Fibroblast of mammary gland (primary cell): ENCODE measurements around the gene KLK5.

Experiments
- DNase-seq: peaks from one replicate; pipeline ENCODE4 v3.0.0-alpha.2; 2010; ENCODE audit warnings: low read depth
- H3K4me3 ChIP-seq: 2 replicates; pipeline ENCODE4 v1.5.1; 2011; ENCODE audit warnings: low read depth, mild to moderate bottlenecking, low read length, moderate library complexity; ENCODE audit not compliant: control insufficient read depth
- TF ChIP-seq, protein P1 (sequence below): conservative IDR thresholded peaks from 2 replicates; pipeline ENCODE4 v1.5.1; 2011; ENCODE audit warnings: low read depth, low read length, inconsistent platforms; ENCODE audit not compliant: control insufficient read depth, insufficient read depth

Gene KLK5

GRCh38 chr19:50962245-50962644 lies 9.4 kb upstream of the KLK5 start:
- TF ChIP-seq, protein P1, sequence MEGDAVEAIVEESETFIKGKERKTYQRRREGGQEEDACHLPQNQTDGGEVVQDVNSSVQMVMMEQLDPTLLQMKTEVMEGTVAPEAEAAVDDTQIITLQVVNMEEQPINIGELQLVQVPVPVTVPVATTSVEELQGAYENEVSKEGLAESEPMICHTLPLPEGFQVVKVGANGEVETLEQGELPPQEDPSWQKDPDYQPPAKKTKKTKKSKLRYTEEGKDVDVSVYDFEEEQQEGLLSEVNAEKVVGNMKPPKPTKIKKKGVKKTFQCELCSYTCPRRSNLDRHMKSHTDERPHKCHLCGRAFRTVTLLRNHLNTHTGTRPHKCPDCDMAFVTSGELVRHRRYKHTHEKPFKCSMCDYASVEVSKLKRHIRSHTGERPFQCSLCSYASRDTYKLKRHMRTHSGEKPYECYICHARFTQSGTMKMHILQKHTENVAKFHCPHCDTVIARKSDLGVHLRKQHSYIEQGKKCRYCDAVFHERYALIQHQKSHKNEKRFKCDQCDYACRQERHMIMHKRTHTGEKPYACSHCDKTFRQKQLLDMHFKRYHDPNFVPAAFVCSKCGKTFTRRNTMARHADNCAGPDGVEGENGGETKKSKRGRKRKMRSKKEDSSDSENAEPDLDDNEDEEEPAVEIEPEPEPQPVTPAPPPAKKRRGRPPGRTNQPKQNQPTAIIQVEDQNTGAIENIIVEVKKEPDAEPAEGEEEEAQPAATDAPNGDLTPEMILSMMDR, result no peak
- no peak overlapping the region for H3K4me3 ChIP-seq
- no peak for DNase-seq

DNA sequence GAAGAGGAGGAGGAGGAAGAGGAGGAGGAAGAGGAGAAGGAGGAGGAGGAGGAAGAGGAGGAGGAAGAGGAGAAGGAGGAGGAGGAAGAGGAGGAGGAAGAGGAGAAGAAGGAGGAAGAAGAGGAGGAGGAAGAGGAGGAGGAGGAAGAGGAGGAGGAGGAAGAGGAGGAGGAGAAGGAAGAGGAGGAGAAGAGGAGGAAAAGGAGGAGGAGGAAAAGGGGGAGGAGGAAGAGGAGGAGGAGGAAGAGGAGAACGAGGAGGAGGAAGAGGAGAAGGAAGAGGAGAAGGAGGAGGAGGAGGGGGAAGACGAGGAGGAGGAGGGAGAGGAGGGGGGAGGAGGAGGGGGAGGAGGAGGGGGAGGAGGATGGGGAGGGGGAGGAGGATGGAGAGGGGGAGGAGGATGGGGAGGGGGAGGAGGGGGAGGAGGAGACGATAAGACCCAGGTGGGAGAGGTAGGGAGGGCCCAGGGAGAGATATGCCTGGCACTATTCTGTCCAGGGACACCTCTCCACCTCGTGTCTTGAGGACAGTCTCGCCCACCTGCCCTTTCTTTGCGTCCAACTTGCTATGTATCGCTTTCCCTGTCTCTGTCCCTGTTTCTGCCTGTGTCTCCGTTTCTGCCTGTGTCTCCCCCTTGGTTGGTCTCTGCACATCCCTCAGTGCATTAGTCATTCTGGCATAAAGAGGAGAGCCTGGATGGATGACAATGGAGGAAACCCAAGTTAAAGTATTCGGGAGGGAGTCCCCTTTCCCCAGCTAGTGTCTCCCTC lies 7.1 kb upstream of the KLK5 start:
- no peak overlapping the region for H3K4me3 ChIP-seq
- DNase-seq, result peak; percentile 13
- TF ChIP-seq, protein P1, result no peak

- TF ChIP-seq, protein P1, result no peak
- no peak overlapping the region for H3K4me3 ChIP-seq
- DNase-seq, result no peak
These were observed 4.7 kb upstream of the KLK5 start for GRCh38 chr19:50957587-50957986.

- no peak for DNase-seq
- TF ChIP-seq, protein P1, result no peak
- no peak overlapping the region for H3K4me3 ChIP-seq
These were observed 3.0 kb downstream of the KLK5 start for GRCh38 chr19:50949861-50950260.

DNA sequence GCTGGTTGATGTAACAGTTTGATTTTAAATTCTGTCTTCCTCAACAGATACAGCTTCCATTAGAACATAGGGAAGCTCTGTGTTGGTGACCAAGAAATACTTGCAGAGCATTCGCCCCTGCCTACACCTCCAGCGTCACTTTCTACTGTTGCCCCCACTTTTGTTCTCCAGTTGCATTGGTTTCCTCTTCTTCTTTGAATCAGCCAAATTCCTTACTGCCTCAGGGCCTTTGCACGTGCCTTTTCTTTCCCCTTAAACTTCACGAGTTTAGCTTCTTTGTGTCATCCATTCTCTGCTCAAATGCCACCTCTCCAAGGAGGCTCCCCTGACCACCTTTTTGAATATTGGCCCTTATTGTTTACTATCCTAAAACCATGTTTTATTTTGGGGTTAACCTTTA lies 5.7 kb downstream of the KLK5 start:
- DNase-seq, result no peak
- TF ChIP-seq, protein P1, result no peak
- H3K4me3 ChIP-seq, result no peak overlapping the region

DNA sequence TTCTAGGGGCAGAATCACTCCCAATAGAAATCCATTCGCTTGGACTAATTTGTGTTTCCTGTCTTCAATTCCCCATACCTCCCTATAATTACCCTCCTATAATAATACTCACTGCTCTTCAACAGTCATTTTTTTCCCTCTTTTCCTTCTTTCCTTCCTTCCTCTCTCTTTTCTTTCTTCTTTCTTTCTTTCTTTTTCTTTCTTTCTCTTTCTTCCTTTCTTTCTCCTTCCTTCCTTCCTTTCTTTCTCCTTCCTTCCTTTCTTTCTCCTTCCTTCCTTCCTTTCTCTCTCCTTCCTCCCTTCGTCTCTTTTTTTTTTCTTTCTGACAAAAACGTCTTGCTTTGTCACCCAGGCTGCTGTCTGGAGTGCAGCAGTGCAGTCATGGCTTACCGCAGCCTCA lies 8.0 kb downstream of the KLK5 start:
- no peak for DNase-seq
- no peak overlapping the region for H3K4me3 ChIP-seq
- TF ChIP-seq, protein P1, result no peak

- no peak overlapping the region for H3K4me3 ChIP-seq
- no peak for DNase-seq
- TF ChIP-seq, protein P1, result no peak
These were observed 9.6 kb downstream of the KLK5 start for GRCh38 chr19:50943074-50943828.
